Measurements from ENCODE around the gene CALHM3. TPM values are rescaled to one million over a fixed set of nuclear protein-coding genes. Genes with fewer than 3 reads are reported as not detected.

Gene CALHM3
- total and polyA plus RNA-seq, 2 of the 13 experiments (the other 11 are each of a cell fraction or from before 2014, with no cell fraction given): not detected

DNA sequence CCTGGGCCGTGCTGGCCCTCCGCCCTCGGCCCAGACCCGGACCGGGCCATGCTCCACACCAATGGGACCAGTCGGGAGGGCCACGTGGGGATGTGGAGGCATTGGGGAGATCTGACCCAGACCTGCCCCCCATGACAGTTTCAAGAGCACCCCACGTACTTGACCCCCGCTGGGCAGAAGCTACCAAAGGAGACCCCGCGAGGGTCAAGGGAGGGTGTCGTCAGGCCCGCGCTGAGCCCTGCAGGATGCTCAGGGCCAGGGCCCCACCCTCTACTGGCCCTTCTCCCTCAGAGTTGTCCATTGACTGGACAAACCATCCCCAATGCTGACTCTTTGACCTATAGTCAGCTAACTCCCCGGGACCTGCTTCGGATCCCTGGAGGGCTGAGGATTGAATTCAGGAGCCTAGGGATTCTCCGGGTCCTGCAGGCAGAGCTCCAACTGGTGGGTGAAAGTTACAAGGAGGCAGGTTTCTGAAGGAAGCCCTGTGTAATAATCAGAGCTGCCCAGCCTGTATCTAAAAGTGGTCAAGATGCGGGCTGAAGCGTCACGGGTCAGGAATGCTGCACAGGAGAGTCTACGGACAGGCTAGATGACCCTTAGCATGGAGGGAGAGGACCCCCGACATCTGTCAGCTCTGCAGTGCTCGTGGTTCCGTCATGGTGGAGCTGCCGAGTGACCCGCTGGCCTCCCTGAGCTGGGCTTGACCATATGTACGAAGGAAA lies 26.4 kb downstream of the CALHM3 start:
- H3K79me2 ChIP-seq (ENCODE audit: insufficient read depth, low read length): no peaks in the 10 kb centered on the region
- peak overlapping the region; percentile 81 for H3K4me2 ChIP-seq (ENCODE audit: low read depth, low read length)
- DNase-seq (ENCODE audit: low spot score) (no peak), FAIRE-seq (no peak), ATAC-seq (peak; percentile 6; the same call in 2 of the 3 replicates)
- ChIA-PET POLR2A (interaction anchor here (0.6 to 1.0 kb wide), 2 partner anchors 10 to 210 kb away, joined by 3 read pairs; no protein-coding TSS in a partner anchor), CTCF (ENCODE audit: low intra/inter-chr PET ratio, low total read pairs) (no interaction called here)
- in situ Hi-C loops (cut with HindIII; ENCODE audit: extremely low pct_ligation_motif_present, low pct_unique_long_range_greater_than_20kb): no loop called here
- no TSS peak for BruUV-seq (replicated peaks)
- intact Hi-C loops (cut with micrococcal nuclease; ENCODE audit: unreplicated experiment): no loop called here
- TF ChIP-seq, protein P1, sequence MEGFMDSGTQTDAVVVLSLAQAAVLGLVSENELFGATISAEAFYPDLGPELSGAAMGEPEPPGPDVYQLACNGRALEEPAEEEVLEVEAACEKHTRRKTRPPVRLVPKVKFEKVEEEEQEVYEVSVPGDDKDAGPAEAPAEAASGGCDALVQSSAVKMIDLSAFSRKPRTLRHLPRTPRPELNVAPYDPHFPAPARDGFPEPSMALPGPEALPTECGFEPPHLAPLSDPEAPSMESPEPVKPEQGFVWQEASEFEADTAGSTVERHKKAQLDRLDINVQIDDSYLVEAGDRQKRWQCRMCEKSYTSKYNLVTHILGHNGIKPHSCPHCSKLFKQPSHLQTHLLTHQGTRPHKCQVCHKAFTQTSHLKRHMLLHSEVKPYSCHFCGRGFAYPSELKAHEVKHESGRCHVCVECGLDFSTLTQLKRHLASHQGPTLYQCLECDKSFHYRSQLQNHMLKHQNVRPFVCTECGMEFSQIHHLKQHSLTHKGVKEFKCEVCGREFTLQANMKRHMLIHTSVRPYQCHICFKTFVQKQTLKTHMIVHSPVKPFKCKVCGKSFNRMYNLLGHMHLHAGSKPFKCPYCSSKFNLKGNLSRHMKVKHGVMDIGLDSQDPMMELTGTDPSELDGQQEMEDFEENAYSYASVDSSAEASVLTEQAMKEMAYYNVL (CRISPR knock-in tag; IDR thresholded peaks at IDR 0.05; ENCODE audit: borderline replicate concordance): 0 out of 2 replicates have a peak, but pooled peaks have one; percentile 29
- TF ChIP-seq RAD21 (CRISPR knock-in tag; IDR thresholded peaks at IDR 0.05): no peak
- 0 out of 2 replicates have a peak, but pooled peaks have one; percentile 18 for TF ChIP-seq MYC (CRISPR knock-in tag; IDR thresholded peaks at IDR 0.05; ENCODE audit: borderline replicate concordance)
- 0 out of 2 replicates have a peak, but pooled peaks have one; percentile 42 for TF ChIP-seq ZNF768 (CRISPR knock-in tag; IDR thresholded peaks at IDR 0.05)
- TF ChIP-seq CHCHD3 (CRISPR knock-in tag; IDR thresholded peaks at IDR 0.05): no peak
- TF ChIP-seq MAF1 (CRISPR knock-in tag; IDR thresholded peaks at IDR 0.05; ENCODE audit: borderline replicate concordance): 0 out of 2 replicates have a peak, but pooled peaks have one; percentile 40
- no peaks in the 10 kb centered on the region for H4K20me1 ChIP-seq (ENCODE audit: insufficient read depth, low read length)
- no peaks in the 10 kb centered on the region for H3K9me3 ChIP-seq (ENCODE audit: low read length)
- H3K4me1 ChIP-seq (ENCODE audit: insufficient read depth, low read length): peaks cover 30% of the 10 kb centered on the region
- no peak overlapping the region for H3K27ac ChIP-seq (ENCODE audit: extremely low read length, insufficient read depth, low read length)
- H3K4me3 ChIP-seq (replicated peaks in 1 of 3; ENCODE audit: insufficient read depth in 1 of 3, low read depth in 2 of 3, low read length in 3 of 3): peak overlapping the region; percentile 2 to 69 (median 54); a peak in 4 of 6 replicates
- no peak overlapping the region for H3K9ac ChIP-seq (ENCODE audit: insufficient read depth, low read depth, low read length)
- no peaks in the 10 kb centered on the region for H3K36me3 ChIP-seq (replicated peaks in 1 of 2; ENCODE audit: control insufficient read depth in 1 of 2, insufficient read depth in 2 of 2, low read length in 2 of 2)
- no peak overlapping the region for H2AFZ ChIP-seq (ENCODE audit: low read length)
- peaks cover 2 to 32% of the 10 kb centered on the region in 2 experiments for H3K27me3 ChIP-seq (ENCODE audit: control insufficient read depth in 1 of 2, insufficient read depth in 2 of 2, low read length in 2 of 2)
- 29% methylated on average over 19 of the region's 27 CpGs for WGBS (ENCODE audit: low lambda C conversion rate)
